Mesenchymal stem cell (in vitro differentiated cells and primary cell): ENCODE data around the gene CYP26B1.

ENCODE experiments used
- DNase-seq: peaks from one replicate; pipeline ENCODE4 v3.0.0-alpha.2; 2013
- H2AFZ ChIP-seq: one replicate; pipeline ENCODE4 v1.6.1; 2013; ENCODE audit warnings: low read depth, mild to moderate bottlenecking, control low read depth, inconsistent platforms, low read length, moderate library complexity
- H2AK5ac ChIP-seq: 2 replicates; pipeline ENCODE4 v1.6.1; 2013; ENCODE audit warnings: low read length, moderate library complexity, mild to moderate bottlenecking, inconsistent platforms; ENCODE audit not compliant: severe bottlenecking
- H2BK120ac ChIP-seq: one replicate; pipeline ENCODE4 v1.6.1; 2013; ENCODE audit warnings: low read depth, mild to moderate bottlenecking, inconsistent platforms, low read length, moderate library complexity
- H2BK12ac ChIP-seq, 2 experiments: one replicate each; pipeline ENCODE4 v1.6.1; 2013; ENCODE audit warnings: inconsistent platforms in 2 of 2, low read length in 2 of 2, mild to moderate bottlenecking in 2 of 2, moderate library complexity in 2 of 2, control low read depth in 1 of 2
- H2BK15ac ChIP-seq: one replicate; pipeline ENCODE4 v1.6.1; 2013; ENCODE audit warnings: mild to moderate bottlenecking, low read depth, inconsistent platforms; ENCODE audit not compliant: poor library complexity, severe bottlenecking
- H2BK5ac ChIP-seq: 2 replicates; pipeline ENCODE4 v1.6.1; 2013; ENCODE audit warnings: low read depth, mild to moderate bottlenecking, low read length, control low read depth, inconsistent platforms; ENCODE audit not compliant: poor library complexity, severe bottlenecking
- H3K14ac ChIP-seq, 2 experiments: one replicate each; pipeline ENCODE4 v1.6.1; 2013; ENCODE audit warnings: inconsistent platforms in 2 of 2, low read length in 2 of 2, control low read depth in 1 of 2, mild to moderate bottlenecking in 1 of 2, moderate library complexity in 1 of 2
- H3K18ac ChIP-seq, 2 experiments: one replicate each; pipeline ENCODE4 v1.6.1; 2013; ENCODE audit warnings: inconsistent platforms in 2 of 2, low read length in 2 of 2, control low read depth in 1 of 2, low read depth in 1 of 2, mild to moderate bottlenecking in 1 of 2
- H3K23ac ChIP-seq, 2 experiments: one replicate each; pipeline ENCODE4 v1.6.1; 2013; ENCODE audit warnings: inconsistent platforms in 2 of 2, low read length in 2 of 2, mild to moderate bottlenecking in 2 of 2, moderate library complexity in 2 of 2, control low read depth in 1 of 2
- H3K27ac ChIP-seq: 2 replicates; pipeline ENCODE4 v1.5.1; 2013; ENCODE audit warnings: mild to moderate bottlenecking, moderate library complexity, low read length, control low read depth, inconsistent platforms; ENCODE audit not compliant: poor library complexity, severe bottlenecking
- H3K27me3 ChIP-seq, 2 experiments: 2 replicates each; pipeline versions ENCODE4 v1.6.1 to v1.7.0; 2013; ENCODE audit warnings: low read length in 2 of 2, mild to moderate bottlenecking in 2 of 2, moderate library complexity in 2 of 2, control low read depth in 1 of 2, inconsistent platforms in 1 of 2; ENCODE audit not compliant: control insufficient read depth in 1 of 2, insufficient read depth in 1 of 2
- H3K36me3 ChIP-seq, 2 experiments: 2 replicates each; pipeline versions ENCODE4 v1.6.1 to v1.7.0; 2013; ENCODE audit warnings: low read length in 2 of 2, control low read depth in 1 of 2, inconsistent platforms in 1 of 2, low read depth in 1 of 2, mild to moderate bottlenecking in 1 of 2; ENCODE audit not compliant: insufficient read depth in 2 of 2, control insufficient read depth in 1 of 2
- H3K4ac ChIP-seq, 2 experiments: one replicate each; pipeline ENCODE4 v1.6.1; 2013; ENCODE audit warnings: inconsistent platforms in 2 of 2, low read length in 2 of 2, mild to moderate bottlenecking in 2 of 2, moderate library complexity in 2 of 2, control low read depth in 1 of 2, low read depth in 1 of 2
- H3K4me1 ChIP-seq: 2 replicates; pipeline ENCODE4 v1.6.1; 2013; ENCODE audit warnings: low read depth, low read length, control low read depth; ENCODE audit not compliant: control insufficient read depth, insufficient read depth
- H3K4me2 ChIP-seq: 2 replicates; pipeline ENCODE4 v1.6.1; 2013; ENCODE audit warnings: low read length, mild to moderate bottlenecking, inconsistent platforms; ENCODE audit not compliant: poor library complexity, severe bottlenecking
- H3K4me3 ChIP-seq, 2 experiments: 2 replicates each; pipeline versions ENCODE4 v1.5.1 to v1.7.0; 2013; ENCODE audit warnings: low read length in 2 of 2, mild to moderate bottlenecking in 2 of 2, control low read depth in 1 of 2, low read depth in 1 of 2; ENCODE audit not compliant: insufficient read depth in 1 of 2
- H3K79me1 ChIP-seq: replicated peaks from 2 replicates; pipeline ENCODE4 v1.6.1; 2013; ENCODE audit warnings: mild to moderate bottlenecking, control low read depth, low read length, inconsistent platforms; ENCODE audit not compliant: poor library complexity, severe bottlenecking
- H3K9ac ChIP-seq: 2 replicates; pipeline ENCODE4 v1.7.0; 2013; ENCODE audit warnings: mild to moderate bottlenecking, low read length, moderate library complexity
- H3K9me3 ChIP-seq: 2 replicates; pipeline ENCODE4 v1.7.0; 2013; ENCODE audit warnings: mild to moderate bottlenecking, low read length; ENCODE audit not compliant: control insufficient read depth
- H4K8ac ChIP-seq: one replicate; pipeline ENCODE4 v1.6.1; 2013; ENCODE audit warnings: inconsistent platforms, mild to moderate bottlenecking, low read length, moderate library complexity
- H4K91ac ChIP-seq: one replicate; pipeline ENCODE4 v1.6.1; 2013; ENCODE audit warnings: mild to moderate bottlenecking, low read length, inconsistent platforms
- WGBS: methylation state at CpG from one replicate; pipeline ENCODE4 v1.1.7; 2013; ENCODE audit warnings: mixed read lengths; 5-methylcytosine and 5-hydroxymethylcytosine counted together

Gene CYP26B1

DNA sequence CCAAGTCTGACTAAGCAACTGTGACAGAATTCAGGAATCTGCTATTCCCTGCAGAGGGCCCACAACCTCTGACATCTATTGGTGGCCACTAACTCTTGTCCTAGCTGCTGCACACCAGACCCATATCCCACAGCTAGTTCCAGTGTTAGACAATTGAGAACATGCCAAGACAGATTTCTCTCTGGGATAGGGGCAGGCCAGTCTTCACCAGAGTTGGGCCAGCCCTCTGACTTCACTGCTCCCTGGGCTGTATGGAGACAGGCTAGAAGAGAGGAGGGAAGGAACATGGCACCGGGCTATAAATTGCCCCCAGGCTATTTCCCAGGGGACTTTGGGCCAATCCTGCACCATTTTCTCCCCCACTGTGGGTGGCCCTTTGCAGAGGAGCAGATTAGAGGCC is 32.7 kb upstream of the CYP26B1 start:
- Histone ChIP-seq H2AFZ (no peak overlapping the region), H3K14ac (no peak overlapping the region), H3K9ac (no peak overlapping the region), H4K91ac (no peak overlapping the region), H2AK5ac (no peak overlapping the region), H3K4me2 (no peak overlapping the region), H2BK15ac (no peak overlapping the region), H2BK120ac (no peak overlapping the region), H4K8ac (no peak overlapping the region), H3K4me1 (no peaks in the 10 kb centered on the region), H3K36me3 (peaks cover 15 to 40% of the 10 kb centered on the region in 2 experiments), H3K27ac (no peak overlapping the region), H2BK5ac (no peak overlapping the region), H3K18ac (no peak overlapping the region), H2BK12ac (no peak overlapping the region), H3K79me1 (no peaks in the 10 kb centered on the region), H3K23ac (no peak overlapping the region), H3K4ac (no peak overlapping the region), H3K27me3 (peaks cover 0 to 4% of the 10 kb centered on the region in 2 experiments), H3K9me3 (no peaks in the 10 kb centered on the region), H3K4me3 (no peak overlapping the region)
- WGBS = no CpG with 5 or more reads among the region's 1 CpG
- no peak for DNase-seq

DNA sequence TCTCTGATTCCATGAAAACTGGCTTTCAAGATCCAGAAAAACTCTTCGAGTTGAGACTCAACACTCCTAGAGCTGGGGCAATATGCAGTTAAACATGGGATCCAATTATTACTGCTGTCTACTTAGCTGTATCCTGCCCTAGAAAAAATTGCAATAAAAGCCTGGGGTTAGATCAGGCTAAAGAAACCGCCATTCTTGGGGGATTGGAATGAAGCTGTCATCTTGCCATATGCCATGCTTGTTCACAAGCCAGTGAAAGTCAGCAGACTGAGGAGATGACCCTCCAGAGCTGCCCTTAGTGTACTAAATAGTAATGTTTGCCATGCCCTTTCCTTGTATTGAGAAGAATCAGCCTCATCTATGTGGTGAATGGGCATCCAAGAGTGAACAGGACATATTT is 30.9 kb upstream of the CYP26B1 start:
- 98% methylated on average over 2 of the region's 2 CpGs for WGBS
- H3K4me2 ChIP-seq = no peak overlapping the region

DNA sequence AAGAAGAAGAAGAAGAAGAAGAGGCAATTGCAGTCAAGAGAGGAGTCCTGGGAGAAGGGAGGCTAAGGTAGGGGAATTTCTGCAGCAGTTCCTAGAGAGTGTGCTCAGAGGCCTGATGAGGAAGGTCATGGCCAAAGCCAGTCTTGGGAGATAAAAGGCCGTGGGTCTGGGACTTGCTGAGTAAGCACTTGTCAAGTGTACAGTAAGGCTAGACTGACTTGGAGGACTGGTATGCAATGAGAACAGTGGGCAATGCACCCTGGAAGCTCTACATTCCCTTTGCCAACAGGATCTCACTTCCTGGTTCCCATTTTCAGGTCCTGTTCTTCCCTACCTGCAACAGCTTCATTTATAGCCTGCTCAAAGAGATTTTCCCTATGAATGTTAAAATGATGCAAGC is 28.6 kb upstream of the CYP26B1 start:
- WGBS = no CpG with 5 or more reads among the region's 1 CpG
- Histone ChIP-seq H3K9ac (no peak overlapping the region), H3K36me3 (peaks cover 15 to 46% of the 10 kb centered on the region in 2 experiments), H4K91ac (no peak overlapping the region), H3K14ac (no peak overlapping the region), H3K23ac (no peak overlapping the region), H2AK5ac (no peak overlapping the region), H2BK12ac (no peak overlapping the region), H3K4me3 (no peak overlapping the region), H2BK15ac (no peak overlapping the region), H3K9me3 (no peaks in the 10 kb centered on the region), H3K4me1 (peaks cover 8% of the 10 kb centered on the region), H3K4ac (no peak overlapping the region), H2BK5ac (no peak overlapping the region), H4K8ac (no peak overlapping the region), H2BK120ac (no peak overlapping the region), H3K4me2 (no peak overlapping the region), H3K18ac (no peak overlapping the region), H3K79me1 (no peaks in the 10 kb centered on the region), H2AFZ (no peak overlapping the region), H3K27me3 (no peaks in the 10 kb centered on the region), H3K27ac (no peak overlapping the region)
- DNase-seq = no peak

More for the DNA sequence above, 30.9 kb upstream of the CYP26B1 start:
- Histone ChIP-seq H3K14ac (no peak overlapping the region), H3K4me3 (no peak overlapping the region), H3K27me3 (no peaks in the 10 kb centered on the region), H3K23ac (no peak overlapping the region), H3K27ac (no peak overlapping the region), H3K36me3 (peaks cover 15 to 46% of the 10 kb centered on the region in 2 experiments), H3K9me3 (no peaks in the 10 kb centered on the region), H3K18ac (no peak overlapping the region), H2AFZ (no peak overlapping the region), H3K79me1 (no peaks in the 10 kb centered on the region), H3K4ac (no peak overlapping the region), H2AK5ac (no peak overlapping the region), H2BK120ac (no peak overlapping the region), H3K4me1 (peaks cover 7% of the 10 kb centered on the region), H4K91ac (no peak overlapping the region), H2BK5ac (no peak overlapping the region), H4K8ac (no peak overlapping the region), H2BK12ac (no peak overlapping the region), H2BK15ac (no peak overlapping the region), H3K9ac (no peak overlapping the region)
- no peak for DNase-seq

DNA sequence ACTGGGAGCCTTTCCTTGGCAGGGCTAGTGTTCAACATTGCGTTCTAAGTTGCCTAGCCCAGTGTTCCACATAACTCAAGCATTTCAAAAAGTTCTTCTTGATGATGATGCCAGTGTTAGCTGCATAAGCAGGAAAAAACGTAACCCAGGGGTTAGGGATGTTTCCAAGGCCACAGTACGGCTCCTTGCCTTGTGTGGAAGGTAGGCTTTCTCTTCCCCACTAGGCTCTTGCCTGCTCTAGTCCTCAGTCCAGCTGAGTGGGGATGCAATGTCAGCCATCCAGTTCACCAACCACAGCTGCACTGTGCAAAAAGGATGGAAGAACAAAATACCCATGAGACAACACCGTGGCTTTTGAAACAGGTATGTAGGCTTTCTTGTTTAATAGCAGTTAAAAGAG is 28.0 kb upstream of the CYP26B1 start:
- H2AFZ ChIP-seq = no peak overlapping the region
- H2BK15ac ChIP-seq = no peak overlapping the region
- H3K23ac ChIP-seq = no peak overlapping the region
- H3K4ac ChIP-seq = no peak overlapping the region
- no peak overlapping the region for H4K8ac ChIP-seq
- H2BK5ac ChIP-seq = no peak overlapping the region
- no peak overlapping the region for H3K4me2 ChIP-seq
- H3K79me1 ChIP-seq = no peaks in the 10 kb centered on the region
- H3K9me3 ChIP-seq = no peaks in the 10 kb centered on the region
- H3K14ac ChIP-seq = no peak overlapping the region
- no peak overlapping the region for H3K18ac ChIP-seq
- no peak overlapping the region for H3K4me3 ChIP-seq
- no peak overlapping the region for H2AK5ac ChIP-seq
- H3K9ac ChIP-seq = no peak overlapping the region
- no peak overlapping the region for H3K27ac ChIP-seq
- DNase-seq = no peak
- H3K4me1 ChIP-seq = peaks cover 8% of the 10 kb centered on the region
- no peak overlapping the region for H2BK12ac ChIP-seq
- H3K36me3 ChIP-seq = peaks cover 15 to 46% of the 10 kb centered on the region in 2 experiments
- 96% methylated on average over 3 of the region's 4 CpGs for WGBS
- H2BK120ac ChIP-seq = no peak overlapping the region
- no peak overlapping the region for H4K91ac ChIP-seq
- no peaks in the 10 kb centered on the region for H3K27me3 ChIP-seq
